WI38 (cell line): Measurements from ENCODE around the gene CHCHD10.

Source experiments
- H3K4me3 ChIP-seq: 2 replicates; pipeline ENCODE4 v1.5.1; 2011; ENCODE audit warnings: low read depth, mild to moderate bottlenecking, control low read depth, low read length
- CTCF ChIP-seq: IDR thresholded peaks from 2 replicates; pipeline ENCODE4 v1.5.1; 2012; ENCODE audit warnings: low read depth, mild to moderate bottlenecking, control low read depth, low read length

CHCHD10 gene

GRCh38 chr22:23769321-23769965 is 1.7 kb upstream of the CHCHD10 start:
- H3K4me3 ChIP-seq, result no peak overlapping the region
- no peak for TF ChIP-seq CTCF

GRCh38 chr22:23767303-23767672 is 484 bp downstream of the CHCHD10 start:
- H3K4me3 ChIP-seq, result peak overlapping the region; percentile 58
- no peak for TF ChIP-seq CTCF

- TF ChIP-seq CTCF, result no peak
- H3K4me3 ChIP-seq, result no peak overlapping the region
These were observed 2.6 kb downstream of the CHCHD10 start for GRCh38 chr22:23764899-23765881.

- no peak for TF ChIP-seq CTCF
- no peak overlapping the region for H3K4me3 ChIP-seq
These were observed 3.8 kb downstream of the CHCHD10 start for GRCh38 chr22:23763954-23764353.

GRCh38 chr22:23763579-23763945 is 4.2 kb downstream of the CHCHD10 start:
- no peak overlapping the region for H3K4me3 ChIP-seq
- TF ChIP-seq CTCF, result no peak

- no peak within 1 kb of the TSS for H3K4me3 ChIP-seq
- TF ChIP-seq CTCF, result no peak
These were observed 4.8 kb downstream of the CHCHD10 start, which contains the start of gene C22orf15 for GRCh38 chr22:23762842-23763578. Gene C22orf15, plus strand, starts transcription at chr22:23762990. Its CDS starts 317 bp downstream, at chr22:23763307.
